Brain microvascular endothelial cell (primary cell): ENCODE results near the gene LHFPL2.
A peak's percentile ranks its signal among the peaks of the same experiment; 100 is the strongest.

Source experiments
- DNase-seq: peaks from one replicate; pipeline ENCODE4 v3.0.0-alpha.2; 2020
- H3K27ac ChIP-seq: fragments of 250-450 bp; sonication (Bioruptor Pico); 2 replicates; pipeline ENCODE4 v1.5.1; 2020; ENCODE audit warnings: mild to moderate bottlenecking, moderate library complexity
- H3K27me3 ChIP-seq: fragments of 250-450 bp; sonication (Bioruptor Pico); replicated peaks from 2 replicates; pipeline ENCODE4 v1.5.1; 2020; ENCODE audit warnings: mild to moderate bottlenecking
- H3K36me3 ChIP-seq: fragments of 250-450 bp; sonication (Bioruptor Pico); replicated peaks from 2 replicates; pipeline ENCODE4 v1.5.1; 2020; ENCODE audit warnings: mild to moderate bottlenecking
- H3K4me3 ChIP-seq: 2 replicates; pipeline ENCODE4 v1.5.1; 2011; ENCODE audit warnings: low read depth, mild to moderate bottlenecking, control low read depth, low read length, moderate library complexity
- in situ Hi-C: cut with HindIII; loops from 2 replicates; pipeline ENCODE4 v1.10.0; 2017; ENCODE audit warnings: low sequenced_read_pairs, low pct_ligation_motif_present
- TF ChIP-seq, protein P1 (sequence below): IDR thresholded peaks from 2 replicates; pipeline ENCODE4 v1.5.1; 2011; ENCODE audit warnings: low read depth, mild to moderate bottlenecking, moderate library complexity, low read length, control low read depth, inconsistent platforms; ENCODE audit errors: missing control alignments

The LHFPL2 gene

DNA sequence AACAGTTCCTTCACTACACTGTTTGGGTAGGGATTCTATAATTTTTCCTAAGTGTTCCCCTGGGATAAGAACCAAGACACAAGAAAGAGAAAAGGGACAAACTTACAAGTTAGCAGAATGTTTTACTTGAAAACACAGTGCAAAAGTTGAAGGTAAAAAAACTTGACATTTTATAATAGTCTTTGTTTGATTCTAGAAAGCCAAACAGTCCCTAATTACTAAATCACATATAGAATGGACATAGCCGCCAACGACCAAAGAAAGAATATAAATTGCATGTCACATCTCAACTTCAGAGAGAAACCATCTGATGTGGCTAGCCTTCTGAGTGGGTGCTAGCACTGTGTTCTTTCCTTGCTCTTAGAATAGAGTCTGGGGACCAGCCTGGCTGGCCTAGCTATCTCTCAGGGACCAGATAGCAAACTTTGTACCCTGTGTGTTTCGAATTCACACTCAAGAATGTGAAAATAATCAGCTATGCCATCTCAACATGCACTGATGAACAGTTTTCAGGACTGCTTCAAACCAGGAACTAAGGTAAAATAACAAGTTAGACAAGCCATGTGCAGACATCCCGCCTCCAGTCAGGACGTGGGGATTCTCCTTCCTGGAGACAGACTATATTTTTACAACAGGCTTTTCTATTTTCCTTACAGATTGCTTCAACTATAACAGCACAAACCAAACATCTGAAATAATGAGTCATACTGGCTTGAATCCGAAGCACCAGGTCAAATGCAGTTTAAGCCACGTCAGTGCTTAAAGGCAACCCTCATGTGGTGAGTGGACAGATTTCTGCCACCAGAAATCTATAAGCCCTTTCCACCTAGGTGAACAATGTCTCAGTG, 53.7 kb downstream of the LHFPL2 start:
- H3K27me3 ChIP-seq, result no peaks in the 10 kb centered on the region
- TF ChIP-seq, protein P1, sequence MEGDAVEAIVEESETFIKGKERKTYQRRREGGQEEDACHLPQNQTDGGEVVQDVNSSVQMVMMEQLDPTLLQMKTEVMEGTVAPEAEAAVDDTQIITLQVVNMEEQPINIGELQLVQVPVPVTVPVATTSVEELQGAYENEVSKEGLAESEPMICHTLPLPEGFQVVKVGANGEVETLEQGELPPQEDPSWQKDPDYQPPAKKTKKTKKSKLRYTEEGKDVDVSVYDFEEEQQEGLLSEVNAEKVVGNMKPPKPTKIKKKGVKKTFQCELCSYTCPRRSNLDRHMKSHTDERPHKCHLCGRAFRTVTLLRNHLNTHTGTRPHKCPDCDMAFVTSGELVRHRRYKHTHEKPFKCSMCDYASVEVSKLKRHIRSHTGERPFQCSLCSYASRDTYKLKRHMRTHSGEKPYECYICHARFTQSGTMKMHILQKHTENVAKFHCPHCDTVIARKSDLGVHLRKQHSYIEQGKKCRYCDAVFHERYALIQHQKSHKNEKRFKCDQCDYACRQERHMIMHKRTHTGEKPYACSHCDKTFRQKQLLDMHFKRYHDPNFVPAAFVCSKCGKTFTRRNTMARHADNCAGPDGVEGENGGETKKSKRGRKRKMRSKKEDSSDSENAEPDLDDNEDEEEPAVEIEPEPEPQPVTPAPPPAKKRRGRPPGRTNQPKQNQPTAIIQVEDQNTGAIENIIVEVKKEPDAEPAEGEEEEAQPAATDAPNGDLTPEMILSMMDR, result no peak
- H3K27ac ChIP-seq, result peak overlapping the region; percentile 99
- H3K36me3 ChIP-seq, result peaks cover 5% of the 10 kb centered on the region
- H3K4me3 ChIP-seq, result no peak overlapping the region
- in situ Hi-C loops, result no loop called here
- DNase-seq, result peak; percentile 99

DNA sequence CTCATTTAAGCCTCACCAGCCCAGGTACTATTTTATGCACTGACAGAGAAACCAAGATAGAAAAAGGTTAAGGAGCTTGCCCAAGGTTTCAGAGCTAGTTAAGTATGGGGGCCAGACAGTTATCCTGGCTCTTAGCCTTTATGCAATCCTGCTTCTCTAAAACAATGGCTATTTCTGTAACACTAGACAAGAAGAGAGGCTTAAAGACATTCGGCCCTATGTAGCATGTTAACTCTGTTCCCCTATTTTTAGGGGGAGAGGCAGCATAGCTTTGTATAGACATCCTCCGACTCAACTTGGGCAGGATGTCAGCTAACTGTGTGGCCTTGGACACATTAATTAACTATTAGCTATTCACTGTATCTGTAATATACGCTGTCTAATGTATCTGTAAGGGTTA, 54.6 kb downstream of the LHFPL2 start:
- no peak overlapping the region for H3K4me3 ChIP-seq
- TF ChIP-seq, protein P1, result no peak
- DNase-seq, result no peak
- in situ Hi-C loops, result no loop called here
- peaks cover 5% of the 10 kb centered on the region for H3K36me3 ChIP-seq
- H3K27me3 ChIP-seq, result no peaks in the 10 kb centered on the region
- peak overlapping the region; percentile 99 for H3K27ac ChIP-seq

- peak overlapping the region; percentile 99 for H3K27ac ChIP-seq
- H3K36me3 ChIP-seq, result peaks cover 5% of the 10 kb centered on the region
- TF ChIP-seq, protein P1, result no peak
- in situ Hi-C loops, result no loop called here
- no peak for DNase-seq
- no peaks in the 10 kb centered on the region for H3K27me3 ChIP-seq
- no peak overlapping the region for H3K4me3 ChIP-seq
Measured at GRCh38 chr5:78593465-78593864, 55.1 kb downstream of the LHFPL2 start.

DNA sequence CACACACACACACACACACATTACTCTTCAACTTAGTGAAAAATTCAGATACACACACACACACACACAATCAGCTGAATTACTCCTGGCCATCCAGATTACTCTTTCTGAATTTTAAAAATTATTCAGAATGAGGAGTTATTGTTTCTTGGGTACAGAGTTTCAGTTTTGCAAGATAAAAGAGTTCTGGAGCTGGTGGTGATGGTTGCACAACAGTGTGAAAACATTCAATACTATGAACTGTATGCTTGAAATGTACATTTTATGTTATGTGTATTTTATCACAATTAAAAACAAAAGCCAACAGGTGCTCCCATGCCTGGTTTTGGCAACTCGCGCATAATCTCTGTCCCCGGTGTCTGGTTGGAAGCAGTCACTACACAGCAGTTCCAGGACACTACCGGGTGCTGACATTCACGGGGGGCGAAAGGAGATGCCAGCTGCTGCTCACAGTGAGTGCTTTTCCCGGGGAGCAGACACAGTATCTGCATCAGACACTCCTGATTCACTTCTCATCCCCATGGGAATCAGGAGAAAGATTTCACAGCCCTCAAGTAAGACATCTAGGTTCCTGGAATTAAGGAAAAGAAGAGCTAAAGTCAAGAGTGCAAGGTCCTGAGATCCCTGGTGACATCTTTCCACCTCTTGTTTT, 55.7 kb downstream of the LHFPL2 start:
- TF ChIP-seq, protein P1, result no peak
- H3K27ac ChIP-seq, result peak overlapping the region; percentile 99
- H3K36me3 ChIP-seq, result peaks cover 5% of the 10 kb centered on the region
- no peaks in the 10 kb centered on the region for H3K27me3 ChIP-seq
- in situ Hi-C loops, result no loop called here
- DNase-seq, result no peak
- no peak overlapping the region for H3K4me3 ChIP-seq

DNA sequence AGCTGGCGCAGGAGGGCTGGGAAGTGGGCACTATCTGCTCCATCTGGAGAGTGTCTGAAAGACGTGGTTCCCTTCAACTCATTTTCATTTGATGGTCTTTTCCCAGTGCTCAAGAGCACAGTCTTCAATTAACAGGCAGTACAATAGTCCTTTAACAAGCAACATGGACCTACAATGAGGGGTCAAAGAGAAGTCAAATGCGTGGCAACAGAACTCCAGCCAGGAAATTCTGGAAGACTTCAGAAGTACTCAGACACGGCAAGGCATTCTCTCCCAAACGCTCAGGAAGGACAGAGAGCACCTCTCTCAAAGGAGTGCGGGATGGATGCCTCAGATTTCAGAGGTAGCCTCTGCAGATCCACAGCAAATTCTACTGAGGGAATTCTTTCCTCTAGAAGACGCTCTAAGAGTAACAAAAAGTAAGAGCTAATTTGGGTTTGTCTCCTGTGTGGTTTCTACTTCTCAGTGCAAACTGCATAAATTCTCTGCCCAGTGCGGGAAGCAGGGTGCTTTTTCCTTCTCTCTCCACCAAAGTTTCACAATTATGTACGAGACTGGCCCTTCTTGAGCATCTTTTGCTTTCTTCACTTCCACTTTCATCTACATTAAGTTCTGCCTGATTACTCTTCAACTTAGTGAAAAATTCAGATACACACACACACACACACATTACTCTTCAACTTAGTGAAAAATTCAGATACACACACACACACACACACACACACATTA, 56.4 kb downstream of the LHFPL2 start:
- H3K27ac ChIP-seq, result peak overlapping the region; percentile 99
- in situ Hi-C loops, result no loop called here
- TF ChIP-seq, protein P1, result no peak
- H3K4me3 ChIP-seq, result no peak overlapping the region
- no peaks in the 10 kb centered on the region for H3K27me3 ChIP-seq
- no peak for DNase-seq
- H3K36me3 ChIP-seq, result peaks cover 5% of the 10 kb centered on the region
